ENCODE data around the gene CGB7. TPM values are rescaled to one million over a fixed set of nuclear protein-coding genes. Genes with fewer than 3 reads are reported as not detected.

Gene CGB7
- total RNA-seq, 1 experiment from 2014 or later, result 0.04 TPM

DNA sequence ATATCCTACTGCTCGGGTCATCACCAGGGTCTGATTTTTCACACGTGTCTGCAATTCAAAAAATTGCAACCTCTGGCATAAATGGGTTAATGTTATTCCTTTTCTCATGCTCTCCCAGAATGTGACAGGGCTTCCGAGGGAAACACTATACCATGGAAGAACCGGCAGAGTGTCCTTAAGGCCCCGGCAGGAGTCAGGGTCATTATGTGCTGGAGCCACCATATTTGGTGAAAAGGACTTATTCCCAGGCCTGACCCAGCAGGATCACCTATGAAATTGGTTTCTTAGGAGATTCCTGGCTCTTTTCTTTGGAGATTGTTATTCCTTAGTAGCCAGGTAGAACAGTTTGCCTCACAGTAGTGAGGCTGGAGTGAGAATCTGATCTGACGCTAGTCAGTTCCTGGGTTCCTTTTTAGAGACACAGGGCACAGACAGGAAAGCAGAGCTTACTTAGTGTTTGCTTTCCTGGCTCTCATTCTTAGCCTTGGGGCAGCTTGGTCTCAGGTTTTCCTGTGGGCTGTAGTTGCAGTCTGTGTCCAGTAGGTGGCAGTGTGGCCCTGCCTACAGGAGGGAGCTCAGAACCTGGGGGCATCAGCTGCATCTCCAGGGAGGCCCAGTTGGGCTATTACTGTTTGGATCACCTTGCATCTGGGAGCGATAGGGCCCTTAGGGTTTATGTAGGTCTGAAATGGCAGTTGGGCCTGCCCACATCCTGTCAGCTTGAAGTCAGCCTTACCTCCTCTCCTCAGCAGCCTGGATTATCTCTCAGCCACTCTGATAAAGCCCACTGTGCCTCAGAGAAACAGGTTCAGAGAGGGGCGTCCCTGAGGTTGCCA is 40.1 kb upstream of the CGB7 start:
- no peak overlapping the region for H3K4me3 ChIP-seq (ENCODE audit: low read length)
- ChIA-PET POLR2A (ENCODE audit: unreplicated experiment) (interaction anchor here (0.5 to 0.7 kb wide), 3 partner anchors 42 to 385 kb away, joined by 3 read pairs; no protein-coding TSS in a partner anchor), CTCF (interaction anchor here (0.5 to 1.6 kb wide), 16 partner anchors 9 to 242 kb away, joined by 3 to 16 read pairs (median 4); partner anchors contain the start of genes GYS1, KCNA7, LIN7B and RUVBL2)
- no peak overlapping the region for H2AFZ ChIP-seq (ENCODE audit: low read length)
- H3K79me2 ChIP-seq (ENCODE audit: low read length), result peaks cover 32% of the 10 kb centered on the region
- peaks cover 6% of the 10 kb centered on the region for H3F3A ChIP-seq (ENCODE audit: low read length, unreplicated experiment)
- H3K9me2 ChIP-seq (replicated peaks; ENCODE audit: low read length), result no peaks in the 10 kb centered on the region
- no peaks in the 10 kb centered on the region for H3K27me3 ChIP-seq (ENCODE audit: low read length)
- intact Hi-C loops (cut with micrococcal nuclease), result loop anchor here (5.0 kb wide), 1 partner anchor 110 kb away; no protein-coding TSS in a partner anchor
- peaks cover 36% of the 10 kb centered on the region for H3K36me3 ChIP-seq (ENCODE audit: low read depth, low read length)
- H3K4me2 ChIP-seq (ENCODE audit: low read length), result peak overlapping the region; percentile 8; the same call in 1 of the 2 replicates
- H3K27ac ChIP-seq (ENCODE audit: low read length), result peak overlapping the region; percentile 36
- BruUV-seq (replicated peaks), result no TSS peak
- TF ChIP-seq, protein P1, sequence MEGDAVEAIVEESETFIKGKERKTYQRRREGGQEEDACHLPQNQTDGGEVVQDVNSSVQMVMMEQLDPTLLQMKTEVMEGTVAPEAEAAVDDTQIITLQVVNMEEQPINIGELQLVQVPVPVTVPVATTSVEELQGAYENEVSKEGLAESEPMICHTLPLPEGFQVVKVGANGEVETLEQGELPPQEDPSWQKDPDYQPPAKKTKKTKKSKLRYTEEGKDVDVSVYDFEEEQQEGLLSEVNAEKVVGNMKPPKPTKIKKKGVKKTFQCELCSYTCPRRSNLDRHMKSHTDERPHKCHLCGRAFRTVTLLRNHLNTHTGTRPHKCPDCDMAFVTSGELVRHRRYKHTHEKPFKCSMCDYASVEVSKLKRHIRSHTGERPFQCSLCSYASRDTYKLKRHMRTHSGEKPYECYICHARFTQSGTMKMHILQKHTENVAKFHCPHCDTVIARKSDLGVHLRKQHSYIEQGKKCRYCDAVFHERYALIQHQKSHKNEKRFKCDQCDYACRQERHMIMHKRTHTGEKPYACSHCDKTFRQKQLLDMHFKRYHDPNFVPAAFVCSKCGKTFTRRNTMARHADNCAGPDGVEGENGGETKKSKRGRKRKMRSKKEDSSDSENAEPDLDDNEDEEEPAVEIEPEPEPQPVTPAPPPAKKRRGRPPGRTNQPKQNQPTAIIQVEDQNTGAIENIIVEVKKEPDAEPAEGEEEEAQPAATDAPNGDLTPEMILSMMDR (conservative IDR thresholded peaks at IDR 0.05; ENCODE audit: low read depth, low read length), result peak; percentile 94
- TF ChIP-seq EZH2 (IDR thresholded peaks at IDR 0.05; ENCODE audit: low read length, unreplicated experiment) (no peak), EZH2phosphoT487 (IDR thresholded peaks at IDR 0.05; ENCODE audit: borderline replicate concordance, low read length) (no peak)
- peak; percentile 88 for DNase-seq
- H3K4me1 ChIP-seq (ENCODE audit: insufficient read depth, low read length), result peaks cover 8% of the 10 kb centered on the region
- H3K9ac ChIP-seq (ENCODE audit: low read length), result no peak overlapping the region
- H3K9me3 ChIP-seq (ENCODE audit: low read length), result no peaks in the 10 kb centered on the region
- peaks cover 19% of the 10 kb centered on the region for H4K20me1 ChIP-seq (ENCODE audit: low read length)
- peak; percentile 98 for ATAC-seq

DNA sequence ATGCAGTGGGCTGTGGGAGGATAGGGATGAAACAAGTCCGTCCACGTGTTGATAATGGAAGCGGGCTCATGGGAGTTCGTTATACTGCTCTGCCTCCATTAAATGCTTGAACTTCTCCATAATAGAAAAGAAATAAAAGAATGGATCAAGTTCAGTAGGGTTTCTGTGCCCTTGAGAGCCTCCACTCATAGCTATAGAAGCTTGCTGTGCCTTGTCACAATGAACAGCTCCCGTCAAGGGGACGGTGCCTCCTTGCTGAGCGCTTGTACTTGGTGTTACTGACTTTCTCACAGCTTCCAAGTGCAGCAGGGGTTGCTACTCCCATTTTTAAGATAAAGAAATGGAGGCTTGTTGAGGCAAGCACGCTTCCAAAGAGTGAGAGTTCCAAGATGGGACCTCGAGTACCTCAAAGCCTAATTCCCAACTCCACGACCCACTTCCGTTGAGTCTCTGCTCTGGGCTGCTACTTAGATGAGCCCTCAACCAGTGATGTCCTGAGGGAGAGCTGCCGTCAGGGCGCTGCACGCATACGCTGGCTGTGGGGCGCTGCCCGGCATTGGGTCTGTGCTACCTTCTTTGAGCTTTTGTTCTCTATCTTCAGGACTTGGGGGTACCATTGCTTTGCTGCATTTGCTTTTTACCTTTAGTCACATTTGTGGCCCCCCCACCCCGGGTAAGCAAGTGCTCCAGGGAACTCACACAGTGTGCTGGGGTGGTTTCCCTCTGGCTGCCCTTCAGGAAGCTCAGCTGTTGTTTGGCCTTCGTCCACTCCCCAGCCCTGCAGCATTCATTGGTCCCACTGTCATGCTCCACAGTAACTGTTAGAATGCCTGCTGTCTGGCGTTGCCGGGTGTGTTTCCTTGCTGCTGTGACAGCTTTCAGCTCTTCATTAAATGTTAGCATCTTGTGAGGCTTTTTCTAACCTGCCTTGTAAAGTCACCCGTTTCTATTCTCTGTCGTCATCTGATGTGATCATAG is 37.2 kb upstream of the CGB7 start:
- TF ChIP-seq EZH2phosphoT487 (IDR thresholded peaks at IDR 0.05; ENCODE audit: borderline replicate concordance, low read length), result no peak
- TF ChIP-seq EZH2 (IDR thresholded peaks at IDR 0.05; ENCODE audit: low read length, unreplicated experiment), result no peak
- TF ChIP-seq, protein P1 (conservative IDR thresholded peaks at IDR 0.05; ENCODE audit: low read depth, low read length), result no peak
- no peak for ATAC-seq
- POLR2A ChIA-PET (ENCODE audit: unreplicated experiment), result no interaction called here

More for the DNA sequence above, 37.2 kb upstream of the CGB7 start:
- Histone ChIP-seq H3K4me1 (ENCODE audit: insufficient read depth, low read length) (peaks cover 8% of the 10 kb centered on the region), H3F3A (ENCODE audit: low read length, unreplicated experiment) (peaks cover 6% of the 10 kb centered on the region), H4K20me1 (ENCODE audit: low read length) (peaks cover 32% of the 10 kb centered on the region), H3K27me3 (ENCODE audit: low read length) (no peaks in the 10 kb centered on the region), H3K4me2 (ENCODE audit: low read length) (no peak overlapping the region), H2AFZ (ENCODE audit: low read length) (no peak overlapping the region), H3K4me3 (ENCODE audit: low read length) (no peak overlapping the region), H3K9me3 (ENCODE audit: low read length) (no peaks in the 10 kb centered on the region), H3K79me2 (ENCODE audit: low read length) (peaks cover 51% of the 10 kb centered on the region), H3K9me2 (replicated peaks; ENCODE audit: low read length) (no peaks in the 10 kb centered on the region), H3K27ac (ENCODE audit: low read length) (no peak overlapping the region), H3K36me3 (ENCODE audit: low read depth, low read length) (peaks cover 39% of the 10 kb centered on the region), H3K9ac (ENCODE audit: low read length) (no peak overlapping the region)
- intact Hi-C loops (cut with micrococcal nuclease), result loop anchor here (5.0 kb wide), 1 partner anchor 113 kb away; no protein-coding TSS in a partner anchor
- no TSS peak for BruUV-seq (replicated peaks)
- DNase-seq, result no peak
- CTCF ChIA-PET, result interaction anchor here (0.6 kb wide), 1 partner anchor 104 kb away, joined by 3 read pairs; no protein-coding TSS in a partner anchor
